ENCODE data around the gene ERICH3. TPM values are rescaled to one million over a fixed set of nuclear protein-coding genes. Genes with fewer than 3 reads are reported as not detected.

Gene ERICH3
- total RNA-seq, 1 experiment from 2014 or later = not detected

GRCh38 chr1:74623716-74624115 is 49.9 kb downstream of the ERICH3 start:
- DNase-seq = no peak
- H3K4me2 ChIP-seq (ENCODE audit: insufficient read depth, insufficient read length, low read length) = no peak overlapping the region
- H3K36me3 Mint-ChIP-seq (ENCODE audit: insufficient read depth in 1 of 3, low read depth in 3 of 3) = no peaks in the 10 kb centered on the region
- no peaks in the 10 kb centered on the region for H4K20me1 ChIP-seq (ENCODE audit: control insufficient read depth, insufficient read depth, insufficient read length)
- no peak overlapping the region for H3K4ac ChIP-seq (ENCODE audit: low read depth, low read length)
- no peak overlapping the region for H2BK5ac ChIP-seq (ENCODE audit: insufficient read length, low read length)
- H3K4me1 ChIP-seq (ENCODE audit: insufficient read depth, low read length) = no peaks in the 10 kb centered on the region
- no peaks in the 10 kb centered on the region for H3K79me1 ChIP-seq (ENCODE audit: insufficient read depth, low read depth, low read length, poor library complexity, severe bottlenecking)
- no peaks in the 10 kb centered on the region for H3K9me3 Mint-ChIP-seq
- no peak overlapping the region for H2AFZ ChIP-seq (ENCODE audit: low read length)
- H3K23me2 ChIP-seq (ENCODE audit: insufficient read length, low read depth, low read length, poor library complexity, severe bottlenecking) = no peaks in the 10 kb centered on the region
- H3T11ph ChIP-seq (ENCODE audit: low read length) = no peak overlapping the region
- H4K91ac ChIP-seq (ENCODE audit: insufficient read length, low read depth, low read length) = no peak overlapping the region
- H3K27ac Mint-ChIP-seq = no peak overlapping the region
- no peak overlapping the region for H3K14ac ChIP-seq (ENCODE audit: insufficient read depth, low read length)
- H3K4me3 Mint-ChIP-seq = no peak overlapping the region
- no peak overlapping the region for H3K27ac ChIP-seq (ENCODE audit: insufficient read length, low read depth, low read length)
- no peak overlapping the region for H3K23ac ChIP-seq (ENCODE audit: insufficient read length, low read depth, low read length)
- no peak overlapping the region for H3K56ac ChIP-seq (ENCODE audit: insufficient read length, low read depth, low read length)
- no peaks in the 10 kb centered on the region for H3K27me3 Mint-ChIP-seq (ENCODE audit: low read depth)
- no peak overlapping the region for H4K5ac ChIP-seq (ENCODE audit: insufficient read length, low read depth, low read length)
- no peak overlapping the region for H4K8ac ChIP-seq (replicated peaks; ENCODE audit: insufficient read length, low read depth, low read length)
- TF ChIP-seq CTCF (conservative IDR thresholded peaks at IDR 0.05) = no peak
- H2AK5ac ChIP-seq (ENCODE audit: insufficient read length, low read length) = no peak overlapping the region
- H3K9me3 ChIP-seq (ENCODE audit: control insufficient read depth, low read depth, low read length) = no peaks in the 10 kb centered on the region
- H2BK12ac ChIP-seq (ENCODE audit: insufficient read length, low read depth, low read length) = no peak overlapping the region
- no peak overlapping the region for H3K18ac ChIP-seq (ENCODE audit: insufficient read length, low read depth, low read length)
- H3K79me2 ChIP-seq (ENCODE audit: insufficient read depth, low read length) = no peaks in the 10 kb centered on the region
- H3K9ac ChIP-seq (ENCODE audit: extremely low read depth, insufficient read length, low read length) = no peak overlapping the region
- no peaks in the 10 kb centered on the region for H3K27me3 ChIP-seq (ENCODE audit: insufficient read depth, low read length)
- no peak overlapping the region for H2BK120ac ChIP-seq (ENCODE audit: low read depth, low read length, poor library complexity, severe bottlenecking)
- no peaks in the 10 kb centered on the region for H3K4me1 Mint-ChIP-seq
- no peak overlapping the region for H2BK20ac ChIP-seq (ENCODE audit: low read depth, low read length, poor library complexity, severe bottlenecking)
- no CpG with 5 or more reads among the region's 2 CpGs for WGBS (ENCODE audit: extremely low coverage, insufficient read length, low lambda C conversion rate)
- no peak overlapping the region for H2BK15ac ChIP-seq (ENCODE audit: low read depth, low read length)

Measured in H9 (cell line).